Measurements from ENCODE around the gene DPP6.

GRCh38 chr7:154342971-154343633, 290.9 kb downstream of the DPP6 start:
- TF ChIP-seq POLR2AphosphoS5 (IDR thresholded peaks at IDR 0.05): no peak
- TF ChIP-seq, protein P1, sequence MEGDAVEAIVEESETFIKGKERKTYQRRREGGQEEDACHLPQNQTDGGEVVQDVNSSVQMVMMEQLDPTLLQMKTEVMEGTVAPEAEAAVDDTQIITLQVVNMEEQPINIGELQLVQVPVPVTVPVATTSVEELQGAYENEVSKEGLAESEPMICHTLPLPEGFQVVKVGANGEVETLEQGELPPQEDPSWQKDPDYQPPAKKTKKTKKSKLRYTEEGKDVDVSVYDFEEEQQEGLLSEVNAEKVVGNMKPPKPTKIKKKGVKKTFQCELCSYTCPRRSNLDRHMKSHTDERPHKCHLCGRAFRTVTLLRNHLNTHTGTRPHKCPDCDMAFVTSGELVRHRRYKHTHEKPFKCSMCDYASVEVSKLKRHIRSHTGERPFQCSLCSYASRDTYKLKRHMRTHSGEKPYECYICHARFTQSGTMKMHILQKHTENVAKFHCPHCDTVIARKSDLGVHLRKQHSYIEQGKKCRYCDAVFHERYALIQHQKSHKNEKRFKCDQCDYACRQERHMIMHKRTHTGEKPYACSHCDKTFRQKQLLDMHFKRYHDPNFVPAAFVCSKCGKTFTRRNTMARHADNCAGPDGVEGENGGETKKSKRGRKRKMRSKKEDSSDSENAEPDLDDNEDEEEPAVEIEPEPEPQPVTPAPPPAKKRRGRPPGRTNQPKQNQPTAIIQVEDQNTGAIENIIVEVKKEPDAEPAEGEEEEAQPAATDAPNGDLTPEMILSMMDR (IDR thresholded peaks at IDR 0.05): no peak
